Gastroesophageal sphincter (tissue), 3 donors: ENCODE measurements around the gene REEP1.
A peak's percentile ranks its signal among the peaks of the same experiment; 100 is the strongest.

ENCODE experiments used
- POLR2AphosphoS5 ChIP-seq: sonication (generic); formaldehyde crosslinking; IDR thresholded peaks from one replicate; pipeline ENCODE4 v1.6.1; 2017; ENCODE audit warnings: antibody characterized with exemption
- TF ChIP-seq, protein P1 (sequence below), 4 experiments: fragments of 200-600 bp in 2 of 4; fragments of 450-650 bp in 2 of 4; sonication (generic) in 1 of 4; IDR thresholded peaks; one replicate each; pipeline ENCODE4 v1.5.1; 2017 to 2019; ENCODE audit warnings: antibody characterized with exemption in 4 of 4, mild to moderate bottlenecking in 2 of 4, moderate library complexity in 2 of 4

DNA sequence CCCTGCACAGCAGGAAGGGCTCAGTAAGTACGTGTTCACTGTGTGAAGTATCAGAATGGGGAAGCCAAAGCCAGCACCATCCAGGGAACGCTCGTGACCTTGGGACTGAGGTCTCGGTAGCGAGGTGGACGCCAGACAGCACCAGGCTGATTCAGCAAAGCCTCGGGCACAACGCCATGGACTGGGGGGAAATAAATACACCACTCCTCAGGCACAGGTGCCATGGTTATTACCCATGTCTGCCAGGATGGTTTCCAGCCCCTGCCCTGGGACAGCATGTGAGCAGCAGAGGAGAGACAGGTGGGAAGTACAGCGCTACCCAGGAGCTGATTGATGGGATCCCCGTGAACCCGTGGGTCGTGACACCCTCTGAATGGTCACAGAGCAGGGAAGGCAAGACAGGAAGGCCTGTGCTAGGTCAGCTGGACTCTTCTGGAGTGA is 53.0 kb downstream of the REEP1 start:
- TF ChIP-seq, protein P1, sequence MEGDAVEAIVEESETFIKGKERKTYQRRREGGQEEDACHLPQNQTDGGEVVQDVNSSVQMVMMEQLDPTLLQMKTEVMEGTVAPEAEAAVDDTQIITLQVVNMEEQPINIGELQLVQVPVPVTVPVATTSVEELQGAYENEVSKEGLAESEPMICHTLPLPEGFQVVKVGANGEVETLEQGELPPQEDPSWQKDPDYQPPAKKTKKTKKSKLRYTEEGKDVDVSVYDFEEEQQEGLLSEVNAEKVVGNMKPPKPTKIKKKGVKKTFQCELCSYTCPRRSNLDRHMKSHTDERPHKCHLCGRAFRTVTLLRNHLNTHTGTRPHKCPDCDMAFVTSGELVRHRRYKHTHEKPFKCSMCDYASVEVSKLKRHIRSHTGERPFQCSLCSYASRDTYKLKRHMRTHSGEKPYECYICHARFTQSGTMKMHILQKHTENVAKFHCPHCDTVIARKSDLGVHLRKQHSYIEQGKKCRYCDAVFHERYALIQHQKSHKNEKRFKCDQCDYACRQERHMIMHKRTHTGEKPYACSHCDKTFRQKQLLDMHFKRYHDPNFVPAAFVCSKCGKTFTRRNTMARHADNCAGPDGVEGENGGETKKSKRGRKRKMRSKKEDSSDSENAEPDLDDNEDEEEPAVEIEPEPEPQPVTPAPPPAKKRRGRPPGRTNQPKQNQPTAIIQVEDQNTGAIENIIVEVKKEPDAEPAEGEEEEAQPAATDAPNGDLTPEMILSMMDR (IDR thresholded peaks at IDR 0.05), result no peak
- peak; percentile 19 for TF ChIP-seq POLR2AphosphoS5
